Measurements from ENCODE around the gene HOXC6.

Gene HOXC6

DNA sequence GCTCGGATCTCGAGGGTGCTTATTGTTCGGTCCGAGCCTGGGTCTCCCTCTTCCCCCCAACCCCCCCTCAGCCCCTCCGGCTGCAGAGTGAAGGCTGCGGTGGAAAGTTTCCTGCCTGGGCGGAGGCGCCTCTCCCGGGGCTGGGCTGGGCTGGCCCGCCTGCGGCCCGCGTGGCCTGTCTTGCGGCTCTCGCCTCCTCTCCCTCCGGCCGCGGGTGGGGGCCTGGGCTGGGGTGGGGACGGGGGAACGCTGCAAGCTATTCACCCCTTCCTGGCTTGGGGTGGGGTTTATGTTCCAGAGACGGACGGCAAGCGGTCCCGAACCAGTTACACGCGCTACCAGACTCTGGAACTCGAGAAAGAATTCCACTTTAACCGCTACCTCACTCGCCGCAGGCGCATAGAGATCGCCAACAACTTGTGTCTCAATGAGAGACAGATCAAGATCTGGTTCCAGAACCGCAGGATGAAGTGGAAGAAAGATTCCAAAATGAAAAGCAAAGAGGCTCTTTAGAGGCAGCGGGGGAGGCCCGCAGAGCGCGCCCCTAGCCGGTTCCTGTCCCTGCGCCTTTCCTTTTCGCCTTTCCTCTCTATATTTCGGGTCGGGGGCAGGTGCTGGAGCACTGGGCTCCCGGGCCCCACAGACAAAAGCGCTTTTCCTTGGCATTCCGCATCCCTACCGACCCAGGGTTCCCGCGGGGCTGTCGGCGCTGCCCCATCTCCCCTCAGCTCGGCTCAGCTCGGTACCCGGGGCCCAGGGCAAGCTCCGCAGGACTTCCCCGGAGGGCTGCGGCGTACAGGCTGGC lies 5.9 kb downstream of the HOXC6 start:
- Histone ChIP-seq H3K36me3 (ENCODE audit: control insufficient read depth, insufficient read depth, low read length) (no peaks in the 10 kb centered on the region), H3K27ac (ENCODE audit: low read depth, low read length) (no peak overlapping the region), H3K4me1 (ENCODE audit: control insufficient read depth, insufficient read depth, low read length) (peaks cover 28% of the 10 kb centered on the region), H3K4me3 (ENCODE audit: low read depth, low read length) (peak overlapping the region; percentile 7; the same call in 1 of the 2 replicates), H3K27me3 (ENCODE audit: control insufficient read depth, insufficient read depth, low read length) (peaks cover 100% of the 10 kb centered on the region), H3K9ac (ENCODE audit: low read length) (peak overlapping the region; percentile 65), H3K9me3 (ENCODE audit: control insufficient read depth, insufficient read depth, low read depth, low read length) (no peaks in the 10 kb centered on the region)

DNA sequence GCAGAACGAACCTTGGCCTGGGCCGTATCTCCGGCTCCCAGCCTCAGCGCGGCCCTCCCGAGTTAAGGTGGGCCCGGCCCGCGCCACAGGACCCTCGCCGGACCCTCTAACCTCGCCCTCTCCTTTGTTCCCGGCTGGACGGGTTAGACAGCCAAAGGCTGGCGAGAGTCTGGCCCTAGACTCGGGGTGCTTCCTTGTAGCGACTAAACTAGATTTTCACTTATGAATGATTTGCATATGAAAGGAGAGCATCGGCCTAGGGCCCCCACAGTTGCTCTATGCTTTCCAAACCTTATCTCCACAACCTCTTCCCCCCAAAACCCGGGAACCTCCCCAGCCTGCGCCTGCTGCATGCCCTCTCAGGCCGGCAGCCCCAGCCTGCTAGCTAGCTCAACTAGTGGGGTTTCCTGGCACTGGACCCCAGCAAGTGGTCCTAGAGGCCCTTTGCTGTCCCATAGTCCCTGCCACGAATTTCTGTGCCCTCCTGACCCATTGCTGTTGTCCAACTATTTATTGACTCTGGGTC lies 6.6 kb downstream of the HOXC6 start:
- peaks cover 22% of the 10 kb centered on the region for H3K4me1 ChIP-seq (ENCODE audit: control insufficient read depth, insufficient read depth, low read length)
- peaks cover 100% of the 10 kb centered on the region for H3K27me3 ChIP-seq (ENCODE audit: control insufficient read depth, insufficient read depth, low read length)
- no peaks in the 10 kb centered on the region for H3K36me3 ChIP-seq (ENCODE audit: control insufficient read depth, insufficient read depth, low read length)
- peak overlapping the region; percentile 65 for H3K9ac ChIP-seq (ENCODE audit: low read length)
- peak overlapping the region; percentile 7; the same call in 1 of the 2 replicates for H3K4me3 ChIP-seq (ENCODE audit: low read depth, low read length)
- H3K27ac ChIP-seq (ENCODE audit: low read depth, low read length), result no peak overlapping the region
- H3K9me3 ChIP-seq (ENCODE audit: control insufficient read depth, insufficient read depth, low read depth, low read length), result no peaks in the 10 kb centered on the region

- peaks cover 21% of the 10 kb centered on the region for H3K4me1 ChIP-seq (ENCODE audit: control insufficient read depth, insufficient read depth, low read length)
- no peak overlapping the region for H3K27ac ChIP-seq (ENCODE audit: low read depth, low read length)
- peak overlapping the region; percentile 65 for H3K9ac ChIP-seq (ENCODE audit: low read length)
- no peaks in the 10 kb centered on the region for H3K36me3 ChIP-seq (ENCODE audit: control insufficient read depth, insufficient read depth, low read length)
- H3K4me3 ChIP-seq (ENCODE audit: low read depth, low read length), result no peak overlapping the region
- peaks cover 100% of the 10 kb centered on the region for H3K27me3 ChIP-seq (ENCODE audit: control insufficient read depth, insufficient read depth, low read length)
- H3K9me3 ChIP-seq (ENCODE audit: control insufficient read depth, insufficient read depth, low read depth, low read length), result no peaks in the 10 kb centered on the region
These were observed 7.5 kb downstream of the HOXC6 start for GRCh38 chr12:54035568-54036264.

DNA sequence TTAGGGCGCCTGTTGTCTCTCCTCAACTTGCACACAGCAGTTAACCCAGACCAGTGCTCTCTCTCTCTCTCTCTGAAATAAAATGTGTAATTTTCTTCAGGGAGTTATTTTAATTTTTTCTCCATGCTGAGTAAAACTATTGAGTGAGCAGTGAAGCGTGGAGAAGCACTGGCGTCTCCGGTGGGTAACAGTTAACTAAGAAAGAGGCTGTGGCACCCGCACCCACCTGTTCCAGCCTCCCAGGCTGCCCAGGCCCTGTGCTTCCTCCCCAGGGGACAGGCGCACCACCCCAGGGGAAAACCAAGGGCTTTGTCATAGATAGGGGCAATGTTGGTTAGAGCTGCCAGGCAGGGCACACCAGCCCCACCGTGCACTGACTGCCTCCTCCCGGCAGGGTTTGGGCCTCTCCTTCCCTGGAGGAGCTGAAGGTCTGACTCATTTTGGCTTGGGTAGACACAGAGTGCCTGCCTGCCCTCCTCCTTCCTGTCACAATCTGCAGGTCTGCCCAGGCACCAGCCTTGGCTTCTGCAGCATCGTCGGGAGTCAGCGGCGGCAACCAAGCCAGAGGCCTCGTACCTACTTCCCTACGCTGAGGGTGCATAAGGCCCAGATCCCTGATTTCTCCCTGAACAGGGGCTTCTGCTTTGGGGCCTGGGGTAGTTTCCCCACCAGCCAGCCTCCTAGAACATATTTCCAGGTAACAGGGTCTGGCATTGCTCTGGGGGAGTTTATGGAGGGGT lies 8.6 kb downstream of the HOXC6 start:
- H3K4me3 ChIP-seq (ENCODE audit: low read depth, low read length), result peak overlapping the region; percentile 21; the same call in 1 of the 2 replicates
- no peaks in the 10 kb centered on the region for H3K36me3 ChIP-seq (ENCODE audit: control insufficient read depth, insufficient read depth, low read length)
- peaks cover 11% of the 10 kb centered on the region for H3K4me1 ChIP-seq (ENCODE audit: control insufficient read depth, insufficient read depth, low read length)
- H3K27ac ChIP-seq (ENCODE audit: low read depth, low read length), result no peak overlapping the region
- H3K9me3 ChIP-seq (ENCODE audit: control insufficient read depth, insufficient read depth, low read depth, low read length), result no peaks in the 10 kb centered on the region
- H3K27me3 ChIP-seq (ENCODE audit: control insufficient read depth, insufficient read depth, low read length), result peaks cover 100% of the 10 kb centered on the region
- H3K9ac ChIP-seq (ENCODE audit: low read length), result peak overlapping the region; percentile 71

GRCh38 chr12:54037360-54038283 lies 9.4 kb downstream of the HOXC6 start:
- Histone ChIP-seq H3K9ac (ENCODE audit: low read length) (peak overlapping the region; percentile 71), H3K27ac (ENCODE audit: low read depth, low read length) (no peak overlapping the region), H3K4me3 (ENCODE audit: low read depth, low read length) (peak overlapping the region; percentile 25; the same call in 1 of the 2 replicates), H3K27me3 (ENCODE audit: control insufficient read depth, insufficient read depth, low read length) (peaks cover 100% of the 10 kb centered on the region), H3K36me3 (ENCODE audit: control insufficient read depth, insufficient read depth, low read length) (no peaks in the 10 kb centered on the region), H3K4me1 (ENCODE audit: control insufficient read depth, insufficient read depth, low read length) (peaks cover 9% of the 10 kb centered on the region), H3K9me3 (ENCODE audit: control insufficient read depth, insufficient read depth, low read depth, low read length) (no peaks in the 10 kb centered on the region)

GRCh38 chr12:54038284-54038870 lies 10.1 kb downstream of the HOXC6 start:
- Histone ChIP-seq H3K27ac (ENCODE audit: low read depth, low read length) (no peak overlapping the region), H3K27me3 (ENCODE audit: control insufficient read depth, insufficient read depth, low read length) (peaks cover 100% of the 10 kb centered on the region), H3K9ac (ENCODE audit: low read length) (peak overlapping the region; percentile 71), H3K36me3 (ENCODE audit: control insufficient read depth, insufficient read depth, low read length) (no peaks in the 10 kb centered on the region), H3K9me3 (ENCODE audit: control insufficient read depth, insufficient read depth, low read depth, low read length) (no peaks in the 10 kb centered on the region), H3K4me1 (ENCODE audit: control insufficient read depth, insufficient read depth, low read length) (peaks cover 2% of the 10 kb centered on the region), H3K4me3 (ENCODE audit: low read depth, low read length) (peak overlapping the region; percentile 25; the same call in 1 of the 2 replicates)

DNA sequence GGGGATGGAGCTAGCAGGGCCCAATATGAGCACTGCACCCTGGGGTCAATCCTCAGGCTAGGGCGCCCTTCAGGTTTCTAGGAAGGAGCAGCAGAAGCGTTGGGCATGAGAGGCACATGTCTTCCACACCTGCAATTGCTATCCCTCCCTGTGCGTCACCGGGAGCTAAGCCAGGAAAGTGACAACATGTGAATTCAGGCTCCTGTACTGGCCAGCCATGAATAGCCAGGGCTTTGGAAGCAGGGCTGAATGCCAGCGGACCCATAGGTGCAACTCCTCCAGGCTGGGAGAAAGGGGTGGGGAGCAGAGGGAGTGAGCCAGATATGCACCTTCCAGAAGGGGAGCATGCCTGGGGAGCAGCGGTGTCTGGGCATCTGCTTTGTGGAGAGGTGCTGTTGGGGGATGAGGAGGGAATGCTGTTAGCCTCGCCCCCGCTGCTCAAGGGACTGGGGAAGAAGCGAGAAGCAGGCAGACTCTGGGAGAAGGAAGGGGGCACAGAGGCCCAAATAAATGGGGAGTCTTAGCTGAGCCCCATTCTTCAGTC lies 10.7 kb downstream of the HOXC6 start:
- H3K27me3 ChIP-seq (ENCODE audit: control insufficient read depth, insufficient read depth, low read length), result peaks cover 100% of the 10 kb centered on the region
- no peaks in the 10 kb centered on the region for H3K9me3 ChIP-seq (ENCODE audit: control insufficient read depth, insufficient read depth, low read depth, low read length)
- H3K4me3 ChIP-seq (ENCODE audit: low read depth, low read length), result peak overlapping the region; percentile 25; the same call in 1 of the 2 replicates
- no peak overlapping the region for H3K27ac ChIP-seq (ENCODE audit: low read depth, low read length)
- H3K9ac ChIP-seq (ENCODE audit: low read length), result peak overlapping the region; percentile 71
- no peaks in the 10 kb centered on the region; the same call in none of the 2 replicates for H3K4me1 ChIP-seq (ENCODE audit: control insufficient read depth, insufficient read depth, low read length)
- H3K36me3 ChIP-seq (ENCODE audit: control insufficient read depth, insufficient read depth, low read length), result no peaks in the 10 kb centered on the region

DNA sequence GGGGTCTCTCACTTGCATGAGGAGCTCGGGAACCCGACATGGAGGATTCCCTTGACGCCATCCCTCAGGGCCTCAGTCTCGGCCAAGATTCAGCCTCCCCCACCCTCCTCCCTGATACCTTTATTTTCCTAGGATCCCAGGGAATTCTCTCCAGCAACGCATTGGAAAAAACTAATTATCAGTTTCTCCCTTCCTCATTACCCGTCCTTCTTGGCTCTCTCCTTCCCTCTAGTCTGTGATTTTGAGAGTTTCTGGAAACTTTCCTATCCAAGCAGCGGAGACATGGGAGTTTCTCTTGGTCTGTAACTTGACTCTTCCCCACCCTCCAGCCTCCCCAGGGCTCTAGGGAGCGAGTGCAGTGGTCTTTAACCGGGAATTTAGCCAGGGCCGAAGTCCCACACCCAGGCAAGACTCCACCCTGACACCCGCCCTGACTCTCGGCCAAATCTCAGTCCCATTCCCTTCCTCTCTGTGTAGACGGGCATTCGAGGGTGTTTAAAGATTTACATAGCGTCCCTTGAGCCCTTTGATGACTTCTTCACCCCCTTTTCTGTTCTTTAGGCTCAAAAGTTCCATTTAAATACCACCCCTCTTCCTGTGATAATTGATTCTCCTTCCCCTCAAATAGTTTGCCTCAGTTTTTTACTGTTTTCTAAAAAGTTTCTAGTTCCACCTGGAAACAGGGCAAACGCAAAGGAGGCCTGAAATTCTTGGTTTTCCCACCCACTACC lies 11.3 kb downstream of the HOXC6 start:
- H3K4me1 ChIP-seq (ENCODE audit: control insufficient read depth, insufficient read depth, low read length), result no peaks in the 10 kb centered on the region; the same call in none of the 2 replicates
- H3K27me3 ChIP-seq (ENCODE audit: control insufficient read depth, insufficient read depth, low read length), result peaks cover 100% of the 10 kb centered on the region
- peak overlapping the region; percentile 71 for H3K9ac ChIP-seq (ENCODE audit: low read length)
- no peaks in the 10 kb centered on the region for H3K9me3 ChIP-seq (ENCODE audit: control insufficient read depth, insufficient read depth, low read depth, low read length)
- no peak overlapping the region for H3K27ac ChIP-seq (ENCODE audit: low read depth, low read length)
- no peaks in the 10 kb centered on the region for H3K36me3 ChIP-seq (ENCODE audit: control insufficient read depth, insufficient read depth, low read length)
- peak overlapping the region; percentile 25; the same call in 1 of the 2 replicates for H3K4me3 ChIP-seq (ENCODE audit: low read depth, low read length)

GRCh38 chr12:54040148-54040494 lies 11.9 kb downstream of the HOXC6 start:
- Histone ChIP-seq H3K9ac (ENCODE audit: low read length) (peak overlapping the region; percentile 48), H3K27me3 (ENCODE audit: control insufficient read depth, insufficient read depth, low read length) (peaks cover 100% of the 10 kb centered on the region), H3K4me3 (ENCODE audit: low read depth, low read length) (no peak overlapping the region; the same call in 1 of the 2 replicates), H3K36me3 (ENCODE audit: control insufficient read depth, insufficient read depth, low read length) (no peaks in the 10 kb centered on the region), H3K9me3 (ENCODE audit: control insufficient read depth, insufficient read depth, low read depth, low read length) (no peaks in the 10 kb centered on the region), H3K4me1 (ENCODE audit: control insufficient read depth, insufficient read depth, low read length) (no peaks in the 10 kb centered on the region; the same call in 1 of the 2 replicates), H3K27ac (ENCODE audit: low read depth, low read length) (no peak overlapping the region)

Data from HUES6 (cell line).